ENCODE measurements around the gene CMIP.

Gene CMIP

GRCh38 chr16:81496742-81497141, 52.1 kb downstream of the CMIP start:
- FAIRE-seq, result no peak

DNA sequence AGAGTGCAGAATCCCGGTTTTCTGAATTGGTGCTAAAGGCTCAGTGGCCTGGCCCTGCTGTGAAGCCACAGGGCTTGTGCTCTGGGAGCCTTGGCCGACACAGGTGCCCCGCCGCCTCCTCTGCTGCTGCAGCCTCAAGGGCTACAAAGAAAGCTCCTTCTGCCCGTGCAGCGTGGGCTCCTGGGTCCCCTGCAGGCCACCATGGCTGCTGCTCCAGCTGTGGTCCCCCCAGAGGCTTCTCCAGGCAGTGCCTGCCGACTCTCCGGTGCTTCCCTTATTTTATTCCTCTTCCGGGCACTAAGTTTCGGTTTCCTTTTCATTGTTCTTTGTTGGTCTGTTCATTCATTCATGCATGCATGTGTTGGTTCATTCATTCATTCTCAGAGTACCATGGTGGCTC, 53.1 kb downstream of the CMIP start:
- FAIRE-seq, result no peak

- FAIRE-seq, result no peak
Measured at GRCh38 chr16:81498351-81498750, 53.7 kb downstream of the CMIP start.

DNA sequence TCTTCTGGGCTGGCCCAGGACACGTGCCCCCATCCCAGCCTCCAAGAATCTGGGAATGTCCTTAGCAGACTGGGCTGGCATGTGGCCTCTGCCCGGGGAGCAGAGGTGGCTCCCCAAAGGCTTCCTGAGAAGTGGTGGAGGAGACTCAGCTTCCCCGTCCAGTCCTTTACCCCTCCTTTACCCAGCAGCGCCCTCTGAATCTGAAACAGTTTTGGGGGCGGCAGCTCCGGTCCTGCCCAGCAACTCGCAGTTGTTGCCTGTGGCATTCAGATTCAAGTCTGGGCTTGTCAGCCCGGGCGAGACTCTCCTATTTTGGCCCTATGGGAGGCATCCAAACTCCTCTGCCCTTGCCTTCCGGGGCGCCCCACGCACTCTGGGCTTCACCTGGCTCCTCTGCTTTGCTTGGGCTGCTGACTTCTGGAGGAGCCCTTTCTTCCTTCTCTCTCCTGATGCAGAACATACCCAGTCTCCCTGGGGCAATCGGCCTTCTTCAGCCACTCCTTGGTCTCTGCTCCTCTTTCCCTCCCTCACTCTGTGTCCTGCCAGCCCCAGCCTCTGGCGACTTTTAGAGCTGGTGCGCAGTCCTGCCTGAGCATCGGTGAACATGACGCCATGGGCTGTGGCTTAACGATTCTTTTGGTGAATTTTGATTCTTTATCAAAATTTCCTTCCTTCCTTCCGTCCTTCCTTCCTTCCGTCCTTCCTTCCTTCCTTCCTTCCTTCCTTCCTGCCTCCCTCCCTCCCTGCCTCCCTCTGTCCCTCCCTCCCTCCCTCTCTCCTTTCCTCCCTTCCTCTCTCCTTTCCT, 55.2 kb downstream of the CMIP start:
- FAIRE-seq, result no peak

GRCh38 chr16:81500833-81501521, 56.4 kb downstream of the CMIP start:
- FAIRE-seq, result no peak

GRCh38 chr16:81502396-81503070, 57.9 kb downstream of the CMIP start:
- no peak for FAIRE-seq

DNA sequence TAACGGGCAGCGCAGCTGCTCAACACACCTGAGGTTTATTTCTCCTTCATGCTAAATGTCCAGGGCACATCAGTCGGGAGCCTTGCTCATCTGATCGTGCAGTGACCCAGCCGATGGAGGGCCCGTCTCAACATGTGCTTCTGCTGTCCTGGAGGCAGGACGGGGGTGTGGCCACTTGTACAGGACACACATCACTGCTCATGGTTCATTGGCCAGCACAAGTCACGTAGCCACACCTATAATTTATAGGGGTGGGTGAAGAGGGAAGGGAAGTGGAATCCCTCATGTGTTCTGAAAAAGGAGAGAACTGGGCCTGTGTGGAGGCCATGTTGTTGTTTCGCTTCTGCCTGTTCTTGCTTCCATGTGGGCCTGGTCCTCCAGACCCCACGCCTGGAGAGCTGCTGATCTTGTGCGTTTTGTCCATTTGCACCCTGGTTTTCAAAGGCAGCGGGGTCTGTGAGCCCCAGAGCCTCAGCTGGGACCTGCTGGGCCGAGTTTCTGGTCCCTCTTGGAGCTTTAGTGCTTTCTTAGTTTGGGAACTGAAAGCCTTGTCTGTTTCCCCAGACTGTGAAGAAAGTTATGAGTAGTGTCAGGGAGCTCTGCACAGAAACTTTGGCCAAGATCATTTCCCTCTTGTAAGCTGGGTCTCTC, 60.5 kb downstream of the CMIP start:
- FAIRE-seq, result no peak

DNA sequence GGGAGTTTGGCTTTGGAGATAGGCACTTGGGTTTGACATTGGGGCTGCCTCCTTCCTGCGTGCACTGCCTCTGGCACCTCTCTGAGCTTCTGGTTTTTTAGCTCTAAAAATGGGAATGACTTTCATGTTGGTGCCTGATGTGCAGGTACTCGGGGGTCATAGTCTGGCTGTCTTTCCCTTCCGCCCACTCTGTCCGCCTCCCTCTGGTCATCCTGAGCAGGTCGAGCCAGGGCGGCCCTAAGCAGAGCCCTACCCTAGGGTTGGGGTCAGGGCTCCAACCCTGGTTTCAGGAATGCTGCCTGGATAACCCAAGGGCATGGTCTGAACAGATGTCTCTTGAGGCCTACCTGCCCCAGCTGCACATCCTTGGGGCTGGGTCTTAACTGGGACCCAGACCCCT, 64.8 kb downstream of the CMIP start:
- no peak for FAIRE-seq

DNA sequence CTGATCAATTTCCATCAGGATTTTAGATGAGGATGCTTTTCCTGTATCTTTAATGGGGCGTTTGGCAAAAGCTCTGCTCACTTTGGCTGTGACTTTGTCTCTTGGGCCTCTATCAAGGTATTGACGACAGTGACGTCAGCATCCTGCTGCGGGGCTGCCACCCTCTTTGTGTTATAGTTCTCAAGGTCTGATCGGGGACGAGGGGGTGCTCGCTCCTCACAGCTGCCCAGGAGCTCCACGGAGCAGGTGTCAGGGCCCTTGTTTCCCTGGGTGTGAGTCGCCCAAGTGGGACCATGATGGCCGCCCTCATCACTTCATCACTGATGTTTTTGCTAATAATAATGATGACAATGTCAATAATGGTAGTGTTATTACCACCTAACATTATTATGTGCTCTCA, 65.4 kb downstream of the CMIP start:
- no peak for FAIRE-seq

DNA sequence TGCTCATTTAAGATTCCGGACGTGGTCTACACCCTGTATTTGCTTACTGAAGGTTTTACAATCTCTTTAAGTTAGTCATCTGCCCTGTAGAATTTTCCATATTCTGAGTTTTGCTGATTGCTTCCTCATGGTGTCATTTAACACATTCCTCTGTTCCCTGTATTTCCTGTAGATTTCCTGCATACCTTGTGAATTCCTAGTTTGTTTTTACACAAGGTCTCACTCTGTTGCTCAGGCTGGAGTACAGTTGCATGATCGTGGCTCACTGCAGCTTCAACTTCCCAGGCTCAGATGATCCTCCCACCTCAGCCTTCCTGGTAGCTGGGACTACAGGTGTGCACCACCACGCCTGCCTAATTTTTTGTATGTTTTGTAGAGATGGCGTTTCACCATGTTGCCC, 66.8 kb downstream of the CMIP start:
- no peak for FAIRE-seq

DNA sequence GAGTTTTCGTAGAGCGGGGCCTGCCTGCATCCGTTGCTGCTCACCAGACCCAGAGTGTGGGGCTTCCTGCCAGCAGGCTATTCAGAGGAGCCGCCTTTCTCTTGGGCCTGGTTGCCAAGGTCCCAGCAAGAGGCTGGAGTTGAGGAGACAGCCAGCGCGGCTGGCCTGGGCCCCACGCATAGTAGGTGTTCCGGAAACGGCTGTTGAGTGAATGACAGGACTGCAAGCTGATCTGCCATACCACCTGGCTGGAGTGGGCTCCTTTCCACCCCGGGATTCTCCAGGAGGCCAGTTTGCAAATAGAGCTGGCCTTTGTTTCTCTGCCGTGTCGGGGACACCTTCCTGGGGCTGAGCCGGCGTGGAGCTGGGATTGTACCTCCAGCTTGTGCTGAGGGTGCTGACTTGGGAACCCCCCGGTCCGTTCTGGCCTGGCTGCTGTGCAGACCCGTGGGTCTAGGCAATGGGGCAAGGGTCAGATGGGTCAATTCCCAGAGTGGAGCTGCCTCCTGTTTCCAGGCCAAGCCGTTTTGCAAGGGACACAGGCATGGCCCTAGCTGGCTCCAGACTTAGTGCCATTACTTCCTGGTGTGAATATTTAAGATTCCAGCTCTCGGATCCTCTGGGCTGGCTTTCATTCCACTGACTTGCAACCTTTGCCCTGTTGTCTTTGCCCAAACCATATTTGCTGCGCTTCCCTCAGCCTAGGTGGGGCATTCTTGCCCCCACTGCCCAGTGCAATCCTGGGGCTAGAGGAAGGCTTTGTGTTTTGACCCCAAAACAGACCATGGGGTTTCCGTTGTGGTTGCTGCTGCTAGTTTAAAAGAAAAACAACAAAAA, 68.8 kb downstream of the CMIP start:
- no peak for FAIRE-seq

GRCh38 chr16:81514041-81514559, 69.5 kb downstream of the CMIP start:
- FAIRE-seq, result no peak

DNA sequence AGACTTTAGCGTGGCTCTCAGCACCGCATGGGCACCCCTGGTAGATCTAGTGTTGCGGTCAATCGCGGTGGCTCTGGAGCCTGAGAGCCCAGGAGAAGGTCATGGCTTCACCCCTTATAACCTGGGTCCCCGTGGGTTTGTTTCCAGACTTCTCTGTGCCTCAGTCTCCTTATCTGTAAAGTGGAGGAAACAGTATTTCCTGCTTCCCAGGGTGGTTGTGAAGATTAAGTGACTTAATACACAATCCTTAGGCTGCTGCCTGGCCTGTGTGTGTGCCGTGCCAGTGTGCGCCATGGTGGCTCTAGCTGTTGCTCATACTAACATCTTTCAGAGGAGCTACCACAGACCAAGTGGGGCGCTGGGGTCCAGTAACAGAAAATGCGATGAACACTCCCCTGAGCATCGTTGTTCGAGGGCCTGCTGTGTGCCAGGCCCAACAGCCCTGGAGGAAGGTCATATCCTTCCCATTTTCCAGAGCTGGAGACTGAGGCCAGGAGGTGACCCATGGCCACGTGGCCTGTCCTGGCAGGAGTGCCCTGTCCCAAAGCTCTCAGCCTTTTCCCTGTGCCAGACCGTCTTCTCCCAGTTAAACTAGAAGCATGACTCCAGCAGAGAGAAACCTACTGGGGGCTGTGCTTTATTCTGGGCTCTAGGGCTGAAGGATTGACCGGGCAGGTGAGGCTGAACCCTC, 70.1 kb downstream of the CMIP start:
- FAIRE-seq, result no peak

DNA sequence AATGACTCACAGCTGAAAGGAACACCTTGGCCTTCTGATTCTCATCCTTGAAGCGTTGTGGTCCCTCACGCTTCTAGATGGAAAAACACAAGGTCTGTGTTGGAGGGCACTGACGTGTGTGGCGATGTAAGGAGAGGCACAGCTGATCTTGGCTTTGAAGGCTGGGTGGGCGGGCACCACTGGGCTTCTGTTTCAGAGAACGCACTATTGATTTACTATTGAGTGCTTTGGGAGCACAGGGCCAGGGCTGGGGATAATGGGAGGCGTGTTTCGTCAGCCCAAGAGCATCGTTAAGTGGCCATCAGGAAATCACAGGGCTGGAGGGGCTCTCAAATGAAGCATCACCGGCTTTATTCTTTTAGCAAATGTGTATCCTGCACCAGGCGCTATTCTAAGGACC, 70.7 kb downstream of the CMIP start:
- no peak for FAIRE-seq

DNA sequence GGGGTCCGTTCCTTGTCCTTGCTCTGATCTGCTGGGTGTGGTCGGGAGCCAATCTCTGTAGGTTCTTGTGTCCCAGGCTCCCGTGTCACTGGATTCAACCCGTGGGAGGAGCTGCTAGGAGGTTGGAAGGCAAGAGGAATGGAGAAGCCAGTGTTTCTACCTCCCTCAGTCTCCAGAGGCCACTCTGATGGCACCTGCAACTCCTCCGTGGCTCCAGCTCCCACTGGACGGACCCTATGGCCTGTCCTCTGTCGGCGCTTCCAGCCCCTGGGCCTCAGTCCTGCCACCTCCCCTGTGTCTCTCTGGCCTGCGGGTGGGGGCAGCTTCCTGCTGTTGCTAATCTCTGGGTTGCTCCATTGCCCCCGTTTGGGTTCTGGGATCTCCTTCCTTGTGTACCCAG, 71.1 kb downstream of the CMIP start:
- FAIRE-seq, result no peak

DNA sequence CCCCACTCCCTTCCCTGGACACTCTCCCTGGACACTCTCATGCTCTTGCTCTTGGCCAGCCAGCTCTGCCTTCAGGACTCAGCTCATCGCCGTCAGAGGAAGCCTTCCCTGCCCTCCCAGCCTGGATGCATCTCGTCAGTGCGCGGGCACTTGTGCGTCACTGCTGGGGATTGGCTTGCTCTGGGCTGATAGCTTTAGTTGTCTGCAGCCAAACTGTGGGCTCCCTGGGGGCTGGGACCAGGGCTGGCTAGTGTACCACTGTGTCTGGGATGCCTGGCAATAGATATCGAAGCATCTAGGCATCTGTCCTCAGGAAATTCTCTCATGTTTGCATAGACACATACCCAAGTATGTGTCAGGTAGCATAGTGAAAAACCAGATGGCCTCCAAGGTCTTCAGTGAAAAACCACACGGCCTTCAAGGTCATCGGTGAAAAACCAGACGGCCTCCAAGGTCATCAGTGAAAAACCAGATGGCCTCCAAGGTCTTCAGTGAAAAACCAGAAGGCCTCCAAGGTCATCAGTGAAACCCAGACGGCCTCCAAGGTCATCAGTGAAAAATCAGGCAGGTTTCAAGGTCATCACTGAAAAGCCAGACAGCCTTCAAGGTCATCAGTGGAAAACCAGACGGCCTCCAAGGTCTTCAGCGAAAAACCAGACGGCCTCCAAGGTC, 72.0 kb downstream of the CMIP start:
- FAIRE-seq, result no peak

GRCh38 chr16:81517150-81517499, 72.5 kb downstream of the CMIP start:
- no peak for FAIRE-seq

- FAIRE-seq, result no peak
Measured at GRCh38 chr16:81517629-81518438, 73.2 kb downstream of the CMIP start.

DNA sequence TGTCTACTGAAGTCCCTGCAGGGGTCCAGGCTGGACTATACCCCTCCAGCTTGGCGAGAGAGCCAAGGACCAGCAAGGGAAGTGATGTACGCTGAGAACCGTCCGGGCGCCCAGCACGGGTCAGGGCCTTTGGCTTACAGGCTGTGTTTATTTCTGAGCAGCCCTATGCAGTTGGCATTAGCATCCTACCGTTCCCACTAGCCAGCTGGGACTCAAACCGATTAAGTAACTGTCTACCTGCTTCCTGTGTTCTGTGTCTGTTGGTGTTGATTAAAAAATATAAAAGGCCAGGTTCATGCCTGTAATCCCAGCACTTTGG, 73.8 kb downstream of the CMIP start:
- no peak for FAIRE-seq
